ENCODE data around the gene ZNF619.

Gene ZNF619

GRCh38 chr3:40465456-40465855 is 11.5 kb upstream of the ZNF619 start:
- DNase-seq (ENCODE audit: low read depth in 2 of 2): no peak

GRCh38 chr3:40468018-40468417 is 8.9 kb upstream of the ZNF619 start:
- no peak for DNase-seq (ENCODE audit: low read depth in 2 of 2)

DNA sequence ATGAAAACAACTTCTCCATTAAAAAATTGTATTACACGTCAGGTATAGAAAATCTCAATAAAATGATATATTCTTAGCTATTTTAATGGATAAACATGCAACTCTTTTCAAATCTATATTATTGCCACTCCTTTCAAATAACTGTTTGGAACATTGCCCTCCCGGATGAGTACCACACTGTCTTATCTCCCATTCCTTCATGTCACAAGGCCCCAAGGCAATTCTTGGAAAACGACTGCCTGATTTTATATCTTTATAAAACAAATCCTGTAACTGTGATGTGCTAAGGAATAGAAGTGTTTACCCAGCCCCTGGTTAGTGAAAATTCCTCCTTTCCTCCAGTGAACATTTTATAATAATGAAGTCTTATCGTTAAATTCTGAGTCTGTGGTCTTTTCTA is 6.2 kb upstream of the ZNF619 start:
- DNase-seq (ENCODE audit: low read depth in 2 of 2): no peak

- DNase-seq (ENCODE audit: low read depth in 2 of 2): no peak
These were observed 744 bp downstream of the ZNF619 start for GRCh38 chr3:40477666-40478065.

GRCh38 chr3:40487172-40487571 is 10.2 kb downstream of the ZNF619 start:
- DNase-seq (ENCODE audit: low read depth in 2 of 2): no peak

DNA sequence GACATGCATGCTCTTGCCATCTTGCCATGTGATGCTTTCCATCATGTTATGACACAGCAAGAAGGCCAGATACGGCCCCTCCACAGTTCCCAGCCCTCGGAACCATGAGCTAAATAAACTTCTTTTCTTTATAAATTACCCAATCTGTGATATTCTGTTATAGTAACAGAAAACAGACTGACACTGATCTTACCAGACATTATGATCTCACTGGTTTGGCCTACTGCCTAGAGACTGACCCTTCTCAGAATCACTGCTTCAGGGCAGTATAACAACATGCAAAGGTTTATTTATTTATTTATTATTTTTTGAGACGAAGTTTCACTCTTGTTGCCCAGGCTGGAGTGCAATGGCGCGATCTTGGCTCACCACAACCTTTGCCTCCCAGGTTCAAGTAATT is 14.0 kb downstream of the ZNF619 start:
- DNase-seq (ENCODE audit: low read depth in 2 of 2): no peak

- DNase-seq (ENCODE audit: low read depth in 2 of 2): no peak
These were observed 17.8 kb downstream of the ZNF619 start for GRCh38 chr3:40494698-40495097.

DNA sequence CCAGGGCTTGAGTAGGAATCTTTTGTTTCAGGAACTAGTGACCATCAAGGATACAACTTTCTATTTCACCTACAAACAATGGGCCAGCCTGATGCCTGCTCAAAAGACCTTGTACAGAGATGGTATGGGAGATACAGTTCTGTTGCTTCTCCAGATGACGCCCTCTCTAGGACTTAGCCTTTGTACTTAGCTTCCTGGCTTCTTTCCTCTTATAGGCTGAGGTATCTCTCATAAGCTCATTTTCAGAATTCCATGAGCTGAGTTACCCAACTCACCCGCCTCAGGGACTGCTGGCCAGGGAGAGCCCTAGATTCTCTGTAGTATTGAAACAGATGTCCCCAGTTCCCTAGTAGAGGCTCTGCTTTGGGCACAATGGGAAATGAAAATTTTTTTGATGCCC is 20.4 kb downstream of the ZNF619 start:
- DNase-seq (ENCODE audit: low read depth in 2 of 2): no peak

DNA sequence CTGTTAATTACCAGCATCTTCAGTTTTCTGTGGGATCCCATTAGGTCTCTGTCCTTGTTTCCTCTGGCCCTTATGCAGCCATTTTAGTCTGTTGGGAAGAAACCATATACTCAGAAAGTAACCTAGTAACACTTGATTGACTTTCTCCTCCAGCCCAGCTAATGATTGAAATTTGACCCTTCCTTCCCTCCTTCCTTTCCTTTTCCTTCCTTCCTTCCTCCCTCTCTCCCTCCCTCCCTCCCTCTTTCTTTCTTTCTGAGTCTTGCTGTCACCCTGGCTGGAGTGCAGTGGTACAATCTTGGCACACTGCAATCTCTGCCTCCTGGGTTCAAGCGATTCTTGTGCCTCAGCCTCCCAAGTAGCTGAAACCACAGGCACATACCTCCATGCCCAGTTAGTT is 23.0 kb downstream of the ZNF619 start:
- no peak for DNase-seq (ENCODE audit: low read depth in 2 of 2)

DNA sequence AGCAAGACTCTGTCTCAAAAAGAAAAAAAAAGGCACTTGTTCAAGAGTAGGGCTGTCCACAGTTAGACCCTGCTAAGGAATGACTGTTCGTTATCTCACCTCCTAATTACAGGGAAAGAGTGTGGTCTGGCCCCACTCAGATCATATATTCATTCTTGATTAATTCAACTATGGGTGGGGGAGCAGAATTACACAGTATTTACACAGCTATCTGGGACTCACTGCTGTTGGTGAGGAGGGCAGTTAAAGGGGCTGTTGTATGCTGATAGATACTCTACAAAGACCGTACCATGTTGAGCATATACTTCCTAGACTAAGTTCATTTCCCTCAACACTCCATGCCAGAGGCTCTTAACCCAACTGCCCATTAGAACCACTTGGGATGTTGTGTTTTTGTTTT is 25.1 kb downstream of the ZNF619 start:
- no peak for DNase-seq (ENCODE audit: low read depth in 2 of 2)

DNA sequence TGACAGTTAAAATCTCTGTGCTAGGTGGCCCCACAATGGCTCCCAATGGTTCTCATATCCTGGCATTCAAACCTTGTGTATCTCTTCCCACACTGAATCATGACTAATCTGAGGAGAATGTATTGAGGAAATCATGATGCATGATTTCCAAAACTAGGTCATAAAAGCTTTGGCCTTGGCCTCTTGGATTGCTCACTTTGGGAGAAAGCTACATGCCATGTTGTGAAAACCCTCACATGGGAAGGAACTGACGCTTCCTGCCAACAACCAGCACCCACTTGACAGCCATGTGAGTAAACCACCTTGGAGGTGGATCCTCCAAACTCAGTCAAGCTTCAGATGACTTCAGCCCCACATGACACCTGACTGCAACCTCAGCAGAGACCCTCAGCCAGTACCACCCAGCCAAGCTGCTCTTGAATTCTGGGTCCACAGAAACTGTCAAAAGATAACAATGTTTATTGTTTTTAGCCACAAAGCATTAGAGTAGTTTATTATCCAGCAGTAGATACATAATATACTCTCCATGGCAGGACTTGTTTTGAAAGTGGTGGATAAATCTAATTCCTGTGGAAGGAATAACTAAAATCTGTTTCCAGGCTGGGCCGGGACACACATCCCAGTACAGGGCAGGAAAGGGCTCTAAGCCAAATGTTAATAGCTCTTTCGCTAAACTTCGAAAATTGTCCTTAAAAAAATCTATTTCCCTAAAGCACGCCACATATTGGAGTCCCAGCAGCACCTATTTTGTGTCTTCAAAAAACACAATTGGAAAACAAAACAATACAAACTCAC is 27.9 kb downstream of the ZNF619 start:
- DNase-seq (ENCODE audit: low read depth in 2 of 2): no peak

GRCh38 chr3:40505599-40506462 is 28.9 kb downstream of the ZNF619 start, which contains the start of gene ZNF620:
Gene ZNF620 (plus strand): TSS chr3:40506039. CDS start chr3:40506353, 314 bp downstream.
- DNase-seq (ENCODE audit: low read depth in 2 of 2): peak; percentile 33 to 40

GRCh38 chr3:40511031-40511718 is 34.3 kb downstream of the ZNF619 start:
- DNase-seq (ENCODE audit: low read depth in 2 of 2): no peak

DNA sequence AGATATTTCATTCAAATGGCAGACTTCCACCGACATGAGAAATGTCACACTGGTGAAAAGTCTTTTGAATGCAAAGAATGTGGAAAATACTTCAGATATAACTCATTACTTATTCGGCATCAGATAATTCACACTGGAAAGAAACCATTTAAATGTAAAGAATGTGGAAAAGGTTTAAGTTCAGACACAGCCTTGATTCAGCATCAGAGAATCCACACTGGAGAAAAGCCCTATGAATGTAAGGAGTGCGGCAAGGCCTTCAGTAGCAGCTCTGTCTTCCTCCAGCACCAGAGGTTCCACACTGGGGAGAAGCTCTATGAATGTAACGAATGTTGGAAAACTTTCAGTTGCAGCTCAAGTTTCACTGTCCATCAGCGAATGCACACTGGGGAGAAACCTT is 39.3 kb downstream of the ZNF619 start:
- no peak for DNase-seq (ENCODE audit: low read depth in 2 of 2)

GRCh38 chr3:40518067-40518466 is 41.1 kb downstream of the ZNF619 start:
- DNase-seq (ENCODE audit: low read depth in 2 of 2): no peak

DNA sequence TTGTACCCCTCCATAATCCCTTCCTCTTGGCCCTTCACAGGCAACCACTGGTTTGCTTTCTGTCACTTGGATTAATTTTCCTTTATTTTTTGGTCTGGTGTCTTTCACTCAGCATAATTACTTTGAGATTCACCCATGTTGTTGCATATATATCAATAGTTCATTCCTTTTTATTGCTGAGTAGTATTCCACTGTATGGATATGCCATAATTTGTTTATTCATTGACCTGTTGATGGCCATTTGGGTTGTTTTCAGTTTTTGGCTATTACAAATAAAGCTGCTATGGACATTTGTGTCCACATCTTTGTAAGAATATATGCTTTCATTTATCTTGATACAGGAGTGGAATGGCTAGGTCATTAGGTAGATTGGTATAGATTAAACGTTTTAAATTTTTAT is 41.9 kb downstream of the ZNF619 start:
- DNase-seq (ENCODE audit: low read depth in 2 of 2): no peak

DNA sequence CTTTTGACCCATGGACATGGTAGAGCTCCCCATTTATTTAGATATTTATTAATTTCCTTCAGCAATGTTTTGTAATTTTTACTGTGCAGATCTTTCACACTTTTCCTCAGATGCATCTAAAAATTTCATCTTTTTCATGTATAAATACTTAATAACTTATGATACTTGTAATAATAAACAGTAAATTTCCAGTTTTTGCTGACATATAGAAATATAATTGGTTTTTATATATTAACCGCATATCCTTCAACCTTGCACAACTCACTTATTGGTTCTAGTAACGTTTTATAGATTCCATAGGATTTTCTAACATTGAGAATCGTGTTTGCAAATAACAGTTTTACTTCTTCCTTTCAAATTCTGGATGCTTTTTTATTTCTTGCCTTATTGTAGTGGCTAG is 44.3 kb downstream of the ZNF619 start:
- no peak for DNase-seq (ENCODE audit: low read depth in 2 of 2)

- no peak for DNase-seq (ENCODE audit: low read depth in 2 of 2)
These were observed 46.9 kb downstream of the ZNF619 start for GRCh38 chr3:40523781-40524180.

GRCh38 chr3:40524222-40524567 is 47.3 kb downstream of the ZNF619 start:
- DNase-seq (ENCODE audit: low read depth in 2 of 2): no peak

DNA sequence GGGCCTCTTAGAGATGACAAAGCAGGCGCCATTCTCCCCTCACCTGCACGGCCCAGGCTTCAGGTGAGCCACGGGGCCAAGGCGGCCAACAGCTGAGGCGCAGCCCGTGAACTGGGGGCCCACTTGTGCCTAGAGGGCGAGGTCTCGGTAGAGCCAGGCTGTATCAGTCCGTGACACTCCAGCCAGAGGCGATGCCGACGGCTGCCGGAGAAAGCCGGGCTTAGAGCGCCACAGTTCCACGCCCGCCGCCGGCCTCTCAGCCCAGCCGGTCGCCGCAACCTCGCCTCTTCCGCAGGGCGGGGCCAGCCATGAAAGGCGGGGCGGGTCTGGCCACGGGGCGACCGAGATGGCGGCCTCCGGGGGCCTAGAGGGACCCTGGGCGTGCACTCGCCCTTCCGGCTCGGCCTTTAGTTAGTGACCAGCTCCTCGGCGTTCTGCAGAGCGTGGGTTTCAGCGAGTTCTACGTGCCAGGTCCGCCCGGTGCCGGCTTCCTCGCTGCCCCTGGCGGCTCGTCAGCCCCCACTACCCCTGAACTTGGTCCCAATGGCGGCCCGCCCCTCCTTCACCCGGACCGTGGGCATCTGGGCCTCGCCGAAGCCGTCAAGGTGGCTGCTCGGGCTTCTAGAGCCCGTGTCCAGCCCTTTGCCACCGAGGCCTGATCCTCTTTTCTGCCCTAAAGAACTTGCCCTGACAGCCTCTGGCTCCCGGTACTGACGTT is 47.8 kb downstream of the ZNF619 start, which contains the start of gene ZNF621:
TSS of gene ZNF621 (plus strand) at position 393 of the 718 bp plus-strand sequence. CDS start 881 bp downstream, outside the sequence.
- DNase-seq (ENCODE audit: low read depth in 2 of 2): peak; percentile 75 to 85

DNA sequence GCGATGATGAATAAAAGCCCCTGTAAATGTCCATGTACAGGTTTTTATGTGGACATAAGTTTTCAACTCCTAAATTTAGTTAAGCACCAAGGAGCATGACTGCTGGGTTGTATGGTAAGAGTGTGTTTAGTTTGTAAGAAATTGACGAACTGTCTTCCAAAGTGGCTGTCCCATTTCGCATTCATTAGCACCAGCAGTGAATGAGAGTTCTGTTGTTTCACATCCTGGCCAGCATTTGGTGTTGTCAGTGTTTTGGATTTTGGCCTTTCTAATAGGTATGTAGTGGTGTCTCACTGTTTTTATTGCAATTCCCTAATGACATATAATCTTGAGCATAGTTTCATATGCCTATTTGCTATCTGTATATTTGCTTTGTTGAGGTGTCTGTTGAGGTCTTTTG is 51.5 kb downstream of the ZNF619 start:
- no peak for DNase-seq (ENCODE audit: low read depth in 2 of 2)

DNA sequence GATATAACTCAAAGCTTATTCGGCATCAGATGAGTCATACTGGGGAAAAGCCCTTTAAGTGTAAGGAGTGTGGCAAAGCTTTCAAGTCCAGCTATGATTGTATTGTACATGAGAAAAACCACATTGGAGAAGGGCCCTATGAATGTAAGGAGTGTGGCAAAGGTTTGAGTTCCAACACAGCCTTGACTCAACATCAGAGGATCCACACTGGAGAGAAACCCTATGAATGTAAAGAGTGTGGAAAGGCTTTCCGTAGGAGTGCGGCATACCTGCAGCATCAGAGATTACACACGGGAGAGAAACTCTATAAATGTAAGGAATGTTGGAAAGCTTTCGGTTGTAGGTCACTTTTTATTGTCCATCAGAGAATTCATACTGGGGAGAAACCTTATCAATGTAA is 55.3 kb downstream of the ZNF619 start:
- no peak for DNase-seq (ENCODE audit: low read depth in 2 of 2)

All from stimulated activated CD8-positive, alpha-beta memory T cell treated with anti-CD3 and anti-CD28 coated beads, Interleukin-2, amount 100 ng/mL, for 48 hours (primary cell).